HepG2 (cell line): Measurements from ENCODE around the gene ZMIZ1.

ENCODE experiments used
- CHD2 ChIP-seq: IDR thresholded peaks from 2 replicates; pipeline ENCODE4 v1.6.1; 2011; ENCODE audit warnings: low read depth, low read length, improper control_type of control experiment
- FOSL2 ChIP-seq: sonication (generic); formaldehyde crosslinking; IDR thresholded peaks from 2 replicates; pipeline ENCODE4 v1.4.0; 2020; ENCODE audit warnings: missing genetic modification reagents
- POLR2AphosphoS5 ChIP-seq: IDR thresholded peaks from 2 replicates; pipeline ENCODE4 v1.6.1; 2012; ENCODE audit warnings: low read depth, low read length
- SIN3B ChIP-seq: fragments of 150-350 bp; IDR thresholded peaks from 2 replicates; pipeline ENCODE4 v1.6.1; 2014; ENCODE audit warnings: low read length
- TF ChIP-seq, protein P1 (sequence below): sonication (generic); formaldehyde crosslinking; IDR thresholded peaks from 2 replicates; pipeline ENCODE4 v1.5.0; 2020; ENCODE audit warnings: mild to moderate bottlenecking, missing genetic modification reagents, moderate library complexity
- TF ChIP-seq, protein P2 (sequence below), 2 experiments: IDR thresholded peaks; 2 replicates each; pipeline ENCODE4 v1.6.1; 2011 to 2012; ENCODE audit warnings: low read length in 2 of 2, borderline replicate concordance in 1 of 2, low read depth in 1 of 2, mild to moderate bottlenecking in 1 of 2, moderate library complexity in 1 of 2

DNA sequence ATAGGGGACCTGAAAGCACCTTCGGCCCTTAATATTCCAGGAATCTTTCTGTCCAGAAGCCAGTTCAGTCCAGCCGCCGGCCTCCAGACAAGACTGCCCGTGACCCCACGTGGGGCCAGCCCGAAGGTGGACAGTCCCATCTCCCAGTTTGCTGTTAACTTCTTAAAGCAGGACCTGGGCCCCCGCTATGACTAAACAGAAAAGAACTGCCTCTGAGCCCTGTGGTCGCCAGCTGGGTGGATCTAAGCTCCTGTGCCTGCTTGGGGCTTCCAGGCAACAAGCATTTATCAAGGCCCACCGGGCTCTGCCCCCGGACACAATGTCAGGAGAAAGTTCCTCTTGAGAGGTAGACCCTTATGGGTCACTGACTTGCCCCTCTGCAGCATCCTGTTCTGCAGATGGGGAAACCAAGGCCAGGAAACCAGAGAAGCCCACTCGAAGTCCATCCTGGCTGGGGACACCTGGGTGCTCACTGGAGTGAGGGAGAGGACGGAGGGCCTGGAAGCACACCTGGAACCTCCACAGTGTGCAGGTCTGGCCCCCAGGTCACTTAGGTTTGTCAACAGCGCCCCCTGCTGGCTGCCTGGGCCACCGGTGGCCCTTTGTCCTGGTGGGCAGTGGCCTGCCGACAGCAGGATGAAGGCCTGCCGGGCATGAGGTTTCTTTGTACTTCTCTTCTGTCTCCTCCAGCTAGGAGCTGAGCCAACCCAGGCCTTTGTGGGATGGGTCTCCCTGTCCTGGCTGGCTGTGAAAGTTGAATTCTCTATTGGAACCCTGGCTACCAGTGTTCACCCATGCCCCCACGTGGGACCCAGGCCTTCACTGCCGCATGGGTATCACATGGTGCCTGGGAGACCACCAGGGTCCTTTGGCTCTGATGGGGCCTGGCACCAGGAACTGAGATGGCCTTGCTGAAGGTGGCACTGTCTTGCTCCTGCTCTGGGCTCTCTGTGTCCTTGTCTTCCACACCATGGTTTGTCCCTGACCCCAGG, 128.0 kb downstream of the ZMIZ1 start:
- TF ChIP-seq, protein P1, sequence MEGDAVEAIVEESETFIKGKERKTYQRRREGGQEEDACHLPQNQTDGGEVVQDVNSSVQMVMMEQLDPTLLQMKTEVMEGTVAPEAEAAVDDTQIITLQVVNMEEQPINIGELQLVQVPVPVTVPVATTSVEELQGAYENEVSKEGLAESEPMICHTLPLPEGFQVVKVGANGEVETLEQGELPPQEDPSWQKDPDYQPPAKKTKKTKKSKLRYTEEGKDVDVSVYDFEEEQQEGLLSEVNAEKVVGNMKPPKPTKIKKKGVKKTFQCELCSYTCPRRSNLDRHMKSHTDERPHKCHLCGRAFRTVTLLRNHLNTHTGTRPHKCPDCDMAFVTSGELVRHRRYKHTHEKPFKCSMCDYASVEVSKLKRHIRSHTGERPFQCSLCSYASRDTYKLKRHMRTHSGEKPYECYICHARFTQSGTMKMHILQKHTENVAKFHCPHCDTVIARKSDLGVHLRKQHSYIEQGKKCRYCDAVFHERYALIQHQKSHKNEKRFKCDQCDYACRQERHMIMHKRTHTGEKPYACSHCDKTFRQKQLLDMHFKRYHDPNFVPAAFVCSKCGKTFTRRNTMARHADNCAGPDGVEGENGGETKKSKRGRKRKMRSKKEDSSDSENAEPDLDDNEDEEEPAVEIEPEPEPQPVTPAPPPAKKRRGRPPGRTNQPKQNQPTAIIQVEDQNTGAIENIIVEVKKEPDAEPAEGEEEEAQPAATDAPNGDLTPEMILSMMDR (CRISPR knock-in tag) = peak; percentile 95
- TF ChIP-seq SIN3B = no peak
- TF ChIP-seq, protein P2, sequence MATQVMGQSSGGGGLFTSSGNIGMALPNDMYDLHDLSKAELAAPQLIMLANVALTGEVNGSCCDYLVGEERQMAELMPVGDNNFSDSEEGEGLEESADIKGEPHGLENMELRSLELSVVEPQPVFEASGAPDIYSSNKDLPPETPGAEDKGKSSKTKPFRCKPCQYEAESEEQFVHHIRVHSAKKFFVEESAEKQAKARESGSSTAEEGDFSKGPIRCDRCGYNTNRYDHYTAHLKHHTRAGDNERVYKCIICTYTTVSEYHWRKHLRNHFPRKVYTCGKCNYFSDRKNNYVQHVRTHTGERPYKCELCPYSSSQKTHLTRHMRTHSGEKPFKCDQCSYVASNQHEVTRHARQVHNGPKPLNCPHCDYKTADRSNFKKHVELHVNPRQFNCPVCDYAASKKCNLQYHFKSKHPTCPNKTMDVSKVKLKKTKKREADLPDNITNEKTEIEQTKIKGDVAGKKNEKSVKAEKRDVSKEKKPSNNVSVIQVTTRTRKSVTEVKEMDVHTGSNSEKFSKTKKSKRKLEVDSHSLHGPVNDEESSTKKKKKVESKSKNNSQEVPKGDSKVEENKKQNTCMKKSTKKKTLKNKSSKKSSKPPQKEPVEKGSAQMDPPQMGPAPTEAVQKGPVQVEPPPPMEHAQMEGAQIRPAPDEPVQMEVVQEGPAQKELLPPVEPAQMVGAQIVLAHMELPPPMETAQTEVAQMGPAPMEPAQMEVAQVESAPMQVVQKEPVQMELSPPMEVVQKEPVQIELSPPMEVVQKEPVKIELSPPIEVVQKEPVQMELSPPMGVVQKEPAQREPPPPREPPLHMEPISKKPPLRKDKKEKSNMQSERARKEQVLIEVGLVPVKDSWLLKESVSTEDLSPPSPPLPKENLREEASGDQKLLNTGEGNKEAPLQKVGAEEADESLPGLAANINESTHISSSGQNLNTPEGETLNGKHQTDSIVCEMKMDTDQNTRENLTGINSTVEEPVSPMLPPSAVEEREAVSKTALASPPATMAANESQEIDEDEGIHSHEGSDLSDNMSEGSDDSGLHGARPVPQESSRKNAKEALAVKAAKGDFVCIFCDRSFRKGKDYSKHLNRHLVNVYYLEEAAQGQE (IDR thresholded peaks at IDR 0.05; ENCODE audit: borderline replicate concordance in 1 of 2, low read depth in 1 of 2, low read length in 2 of 2) = no peak
- no peak for TF ChIP-seq POLR2AphosphoS5
- TF ChIP-seq CHD2 = no peak
- peak; percentile 29; the same call in 1 of the 2 replicates for TF ChIP-seq FOSL2 (CRISPR knock-in tag)
